ENCODE results near the gene UBTD1.

- TF ChIP-seq, protein P1, sequence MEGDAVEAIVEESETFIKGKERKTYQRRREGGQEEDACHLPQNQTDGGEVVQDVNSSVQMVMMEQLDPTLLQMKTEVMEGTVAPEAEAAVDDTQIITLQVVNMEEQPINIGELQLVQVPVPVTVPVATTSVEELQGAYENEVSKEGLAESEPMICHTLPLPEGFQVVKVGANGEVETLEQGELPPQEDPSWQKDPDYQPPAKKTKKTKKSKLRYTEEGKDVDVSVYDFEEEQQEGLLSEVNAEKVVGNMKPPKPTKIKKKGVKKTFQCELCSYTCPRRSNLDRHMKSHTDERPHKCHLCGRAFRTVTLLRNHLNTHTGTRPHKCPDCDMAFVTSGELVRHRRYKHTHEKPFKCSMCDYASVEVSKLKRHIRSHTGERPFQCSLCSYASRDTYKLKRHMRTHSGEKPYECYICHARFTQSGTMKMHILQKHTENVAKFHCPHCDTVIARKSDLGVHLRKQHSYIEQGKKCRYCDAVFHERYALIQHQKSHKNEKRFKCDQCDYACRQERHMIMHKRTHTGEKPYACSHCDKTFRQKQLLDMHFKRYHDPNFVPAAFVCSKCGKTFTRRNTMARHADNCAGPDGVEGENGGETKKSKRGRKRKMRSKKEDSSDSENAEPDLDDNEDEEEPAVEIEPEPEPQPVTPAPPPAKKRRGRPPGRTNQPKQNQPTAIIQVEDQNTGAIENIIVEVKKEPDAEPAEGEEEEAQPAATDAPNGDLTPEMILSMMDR (IDR thresholded peaks at IDR 0.05) = no peak
- TF ChIP-seq POLR2A (IDR thresholded peaks at IDR 0.05) = no peak
- TF ChIP-seq POLR2AphosphoS5 (IDR thresholded peaks at IDR 0.05) = no peak
Observed at GRCh38 chr10:97599272-97599619, 100.5 kb downstream of the UBTD1 start.
